ENCODE measurements around the gene CHM.
"Not testable (repeated sequence)": the region's sequence is repeated elsewhere in the genome, so short reads cannot be mapped to it uniquely, and the experiment has no call there.

The CHM gene

GRCh38 chrX:86013792-86014191 is 33.6 kb downstream of the CHM start:
- no peak overlapping the region for H3K4me3 ChIP-seq (ENCODE audit: severe bottlenecking)
- H3K27ac ChIP-seq (ENCODE audit: poor library complexity, severe bottlenecking) = no peak overlapping the region
- no peaks in the 10 kb centered on the region for H3K27me3 ChIP-seq (ENCODE audit: insufficient read depth, poor library complexity, severe bottlenecking)
- DNase-seq (ENCODE audit: low spot score) (no peak), ATAC-seq (ENCODE audit: low read depth) (no peak)
- TF ChIP-seq CTCF (IDR thresholded peaks at IDR 0.05; ENCODE audit: poor library complexity, severe bottlenecking) = no peak
- no peaks in the 10 kb centered on the region for H3K36me3 ChIP-seq (ENCODE audit: low read depth)
- H3K4me1 ChIP-seq (ENCODE audit: insufficient read depth, poor library complexity, severe bottlenecking) = no peaks in the 10 kb centered on the region
- no peaks in the 10 kb centered on the region for H3K9me3 ChIP-seq (ENCODE audit: severe bottlenecking)

GRCh38 chrX:86012188-86012587 is 35.2 kb downstream of the CHM start:
- no peak overlapping the region for H3K4me3 ChIP-seq (ENCODE audit: severe bottlenecking)
- DNase-seq (ENCODE audit: low spot score) = no peak
- no peaks in the 10 kb centered on the region for H3K36me3 ChIP-seq (ENCODE audit: low read depth)
- H3K27ac ChIP-seq (ENCODE audit: poor library complexity, severe bottlenecking) = no peak overlapping the region
- H3K4me1 ChIP-seq (ENCODE audit: insufficient read depth, poor library complexity, severe bottlenecking) = no peaks in the 10 kb centered on the region
- ATAC-seq (ENCODE audit: low read depth) = no peak
- no peaks in the 10 kb centered on the region for H3K9me3 ChIP-seq (ENCODE audit: severe bottlenecking)
- TF ChIP-seq CTCF (IDR thresholded peaks at IDR 0.05; ENCODE audit: poor library complexity, severe bottlenecking) = no peak
- no peaks in the 10 kb centered on the region for H3K27me3 ChIP-seq (ENCODE audit: insufficient read depth, poor library complexity, severe bottlenecking)

DNA sequence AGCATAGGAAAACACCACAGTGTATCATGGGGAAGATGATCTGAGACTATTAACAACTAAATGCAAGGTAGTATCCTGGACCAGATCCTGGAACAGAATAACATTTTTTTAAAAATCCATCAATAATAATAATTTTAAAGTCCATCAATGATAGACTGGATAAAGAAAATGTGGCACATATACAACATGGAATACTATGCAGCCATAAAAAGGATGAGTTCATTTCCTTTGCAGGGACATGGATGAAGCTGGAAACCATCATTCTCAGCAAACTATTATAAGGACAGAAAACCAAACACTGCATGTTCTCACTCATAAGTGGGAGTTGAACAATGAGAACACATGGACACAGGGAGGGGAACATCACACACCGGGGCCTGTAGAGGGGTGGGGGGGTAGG is 37.6 kb downstream of the CHM start:
- H3K27ac ChIP-seq (ENCODE audit: poor library complexity, severe bottlenecking); H3K4me1 ChIP-seq (ENCODE audit: insufficient read depth, poor library complexity, severe bottlenecking); H3K27me3 ChIP-seq (ENCODE audit: insufficient read depth, poor library complexity, severe bottlenecking); ATAC-seq (ENCODE audit: low read depth); H3K9me3 ChIP-seq (ENCODE audit: severe bottlenecking); H3K36me3 ChIP-seq (ENCODE audit: low read depth); H3K4me3 ChIP-seq (ENCODE audit: severe bottlenecking); DNase-seq (ENCODE audit: low spot score): not testable (repeated sequence)

- H3K27ac ChIP-seq (ENCODE audit: poor library complexity, severe bottlenecking); H3K4me1 ChIP-seq (ENCODE audit: insufficient read depth, poor library complexity, severe bottlenecking); H3K9me3 ChIP-seq (ENCODE audit: severe bottlenecking); H3K27me3 ChIP-seq (ENCODE audit: insufficient read depth, poor library complexity, severe bottlenecking); ATAC-seq (ENCODE audit: low read depth); H3K4me3 ChIP-seq (ENCODE audit: severe bottlenecking); H3K36me3 ChIP-seq (ENCODE audit: low read depth); DNase-seq (ENCODE audit: low spot score): not testable (repeated sequence)
Observed at GRCh38 chrX:86007891-86008290, 39.5 kb downstream of the CHM start.

GRCh38 chrX:86002076-86002896 is 45.1 kb downstream of the CHM start:
- H3K27me3 ChIP-seq (ENCODE audit: insufficient read depth, poor library complexity, severe bottlenecking) = no peaks in the 10 kb centered on the region
- TF ChIP-seq CTCF (IDR thresholded peaks at IDR 0.05; ENCODE audit: poor library complexity, severe bottlenecking) = no peak
- no peak overlapping the region for H3K4me3 ChIP-seq (ENCODE audit: severe bottlenecking)
- H3K4me1 ChIP-seq (ENCODE audit: insufficient read depth, poor library complexity, severe bottlenecking) = no peaks in the 10 kb centered on the region
- ATAC-seq (ENCODE audit: low read depth) = peak; percentile 44; the same call in 2 of the 3 replicates
- H3K36me3 ChIP-seq (ENCODE audit: low read depth) = no peaks in the 10 kb centered on the region
- no peak overlapping the region for H3K27ac ChIP-seq (ENCODE audit: poor library complexity, severe bottlenecking)
- H3K9me3 ChIP-seq (ENCODE audit: severe bottlenecking) = no peaks in the 10 kb centered on the region
- DNase-seq (ENCODE audit: low spot score) = peak; percentile 51

DNA sequence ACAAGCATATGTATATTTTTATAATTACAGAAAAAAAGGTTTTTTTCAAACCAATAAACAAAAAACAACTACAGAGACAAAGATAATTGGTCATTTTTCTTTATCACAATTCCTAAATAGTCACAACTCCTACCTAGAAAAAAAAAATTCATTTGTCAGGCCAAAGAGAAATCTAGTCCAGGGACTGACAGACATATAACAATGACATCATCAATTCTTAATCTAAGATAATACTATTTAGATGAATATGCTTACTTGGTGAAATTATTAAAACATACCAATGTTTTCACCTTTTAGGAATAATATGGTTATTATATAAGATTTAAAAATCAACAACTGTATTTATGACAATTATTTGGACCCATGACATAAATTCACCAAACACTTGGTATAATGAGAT is 48.4 kb downstream of the CHM start:
- DNase-seq (ENCODE audit: low spot score) (no peak), ATAC-seq (ENCODE audit: low read depth) (no peak)
- H3K4me3 ChIP-seq (ENCODE audit: severe bottlenecking) = no peak overlapping the region
- no peaks in the 10 kb centered on the region for H3K4me1 ChIP-seq (ENCODE audit: insufficient read depth, poor library complexity, severe bottlenecking)
- no peaks in the 10 kb centered on the region for H3K27me3 ChIP-seq (ENCODE audit: insufficient read depth, poor library complexity, severe bottlenecking)
- H3K36me3 ChIP-seq (ENCODE audit: low read depth) = no peaks in the 10 kb centered on the region
- H3K9me3 ChIP-seq (ENCODE audit: severe bottlenecking) = no peaks in the 10 kb centered on the region
- H3K27ac ChIP-seq (ENCODE audit: poor library complexity, severe bottlenecking) = no peak overlapping the region
- TF ChIP-seq CTCF (IDR thresholded peaks at IDR 0.05; ENCODE audit: poor library complexity, severe bottlenecking) = no peak
